ENCODE data around the gene ARID5B. TPM values are rescaled to one million over a fixed set of nuclear protein-coding genes. Genes with fewer than 3 reads are reported as not detected.

The ARID5B gene
- total and polyA plus RNA-seq, 2 donors (not counting 3 experiments of a cell fraction or from before 2014, with no cell fraction given), result 5.6 to 8.9 TPM

GRCh38 chr10:62021978-62022802, 120.7 kb downstream of the ARID5B start:
- TF ChIP-seq CTCF (IDR thresholded peaks at IDR 0.05; ENCODE audit: extremely low read depth in 1 of 2, insufficient read depth in 1 of 2, low read depth in 1 of 2, low read length in 2 of 2) (no peak), FOS (IDR thresholded peaks at IDR 0.05; ENCODE audit: borderline replicate concordance, insufficient read depth, low read length) (no peak), JUN (IDR thresholded peaks at IDR 0.05; ENCODE audit: borderline replicate concordance, insufficient read depth, insufficient read length, low read depth) (no peak), POLR2AphosphoS5 (IDR thresholded peaks at IDR 0.05; ENCODE audit: insufficient read depth, low read depth, low read length) (no peak), MAX (IDR thresholded peaks at IDR 0.05; ENCODE audit: insufficient read depth, insufficient read length) (no peak), POLR2A (IDR thresholded peaks at IDR 0.05; ENCODE audit: low read depth, low read length) (no peak)
- BruUV-seq (replicated peaks), result no TSS peak
- Histone ChIP-seq H3K4me3 (replicated peaks in 1 of 3; ENCODE audit: insufficient read depth in 1 of 3, low read depth in 1 of 3, low read length in 3 of 3) (no peak overlapping the region), H3K9ac (replicated peaks; ENCODE audit: extremely low read depth, insufficient read depth, low read length) (no peak overlapping the region), H3K4me1 (ENCODE audit: control insufficient read depth, extremely low read depth, insufficient read depth, low read length) (peaks cover 14% of the 10 kb centered on the region), H3K36me3 (ENCODE audit: control insufficient read depth in 2 of 2, extremely low read depth in 1 of 2, insufficient read depth in 2 of 2, low read length in 2 of 2) (no peaks in the 10 kb centered on the region), H3K27ac (ENCODE audit: insufficient read depth, low read depth, low read length) (no peak overlapping the region), H3K9me1 (replicated peaks; ENCODE audit: control insufficient read depth, extremely low read depth, insufficient read depth, low read length) (no peaks in the 10 kb centered on the region), H3K4me2 (ENCODE audit: insufficient read depth, low read length) (no peak overlapping the region), H4K20me1 (replicated peaks; ENCODE audit: control insufficient read depth, extremely low read depth, insufficient read depth, low read length) (no peaks in the 10 kb centered on the region), H3K27me3 (ENCODE audit: control insufficient read depth in 2 of 2, insufficient read depth in 2 of 2, low read length in 2 of 2) (no peaks in the 10 kb centered on the region), H3K79me2 (ENCODE audit: control insufficient read depth, insufficient read depth, low read length) (no peaks in the 10 kb centered on the region), H3K9me3 (replicated peaks; ENCODE audit: control insufficient read depth, insufficient read depth, low read length) (no peaks in the 10 kb centered on the region), H2AFZ (ENCODE audit: low read depth, low read length) (no peak overlapping the region)
- dilution Hi-C loops (cut with MboI; ENCODE audit: extremely low pct_ligation_motif_present, low sequenced_read_pairs), result no loop called here
- no peak for FAIRE-seq
- CTCF ChIA-PET, result interaction anchor here (1.0 to 2.6 kb wide), 4 partner anchors 10 to 189 kb away, joined by 3 to 7 read pairs (median 4); no protein-coding TSS in a partner anchor
- intact Hi-C loops (cut with micrococcal nuclease), result no loop called here
- POLR2A ChIA-PET, result no interaction called here
- DNase-seq (ENCODE audit: low read depth, low spot score), result no peak

All from endothelial cell of umbilical vein (primary cell).